HepG2 (cell line): Measurements from ENCODE around the gene SPAG5. TPM values are rescaled to one million over a fixed set of nuclear protein-coding genes. Genes with fewer than 3 reads are reported as not detected.

ENCODE experiments used
- ATAC-seq: fragments of 200-7000 bp; cut with Tn5 transposase; 3 replicates; pipeline ENCODE4 v1.9.1; 2020; ENCODE audit warnings: mild to moderate bottlenecking, moderate library complexity
- BruUV-seq: library from RNA; stranded (reverse); fragments of 400-500 nt; replicated peaks from 2 replicates; lab custom pipeline; 2021; lab: Mats Ljungman, UMichigan
- CTCF ChIA-PET: fragments of 300-600 bp; formaldehyde crosslinking; extraction: SDS; loops from one replicate; lab custom pipeline; 2021; ENCODE audit warnings: low total read pairs, inconsistent platforms, low intra/inter-chr PET ratio; lab: Yijun Ruan, JAX
- POLR2A ChIA-PET: fragments of 350-600 bp; sonication (Branson Sonifier 250); formaldehyde crosslinking; loops from one replicate; lab custom pipeline; 2020; ENCODE audit warnings: antibody characterized with exemption, inconsistent platforms; lab: Yijun Ruan, JAX
- DNase-seq: peaks from one replicate; pipeline ENCODE4 v3.0.0-alpha.2; 2015; ENCODE audit warnings: low spot score
- FAIRE-seq: peaks from 3 replicates; lab custom pipeline; 2011; peaks lifted over from hg19 to GRCh38; lab: Jason Lieb, UNC
- H2AFZ ChIP-seq: one replicate; pipeline ENCODE4 v1.6.1; 2011; ENCODE audit warnings: low read length, inconsistent platforms
- H3K27ac ChIP-seq: fragments of 300-600 bp; 3 replicates; pipeline ENCODE4 v1.8.0; 2011; ENCODE audit warnings: mixed run types, mild to moderate bottlenecking, mixed read lengths, low read length, inconsistent platforms; ENCODE audit not compliant: insufficient read depth; ENCODE audit errors: extremely low read length
- H3K27me3 ChIP-seq, 2 experiments: fragments of 200-600 bp in 1 of 2; 2 replicates in 1 of 2; 3 replicates in 1 of 2; pipeline versions ENCODE4 v1.6.0 to v1.8.0; 2011; ENCODE audit warnings: low read length in 2 of 2, mild to moderate bottlenecking in 2 of 2, moderate library complexity in 2 of 2, inconsistent platforms in 1 of 2; ENCODE audit not compliant: insufficient read depth in 2 of 2, control insufficient read depth in 1 of 2
- H3K36me3 ChIP-seq, 2 experiments: fragments of 200-600 bp in 1 of 2; replicated peaks in 1 of 2; 2 replicates in 1 of 2; 3 replicates in 1 of 2; pipeline versions ENCODE4 v1.5.1 to v1.8.0; 2011; ENCODE audit warnings: low read length in 2 of 2, inconsistent platforms in 1 of 2; ENCODE audit not compliant: insufficient read depth in 2 of 2, control insufficient read depth in 1 of 2
- H3K4me1 ChIP-seq: 2 replicates; pipeline ENCODE4 v1.5.1; 2012; ENCODE audit warnings: low read length, inconsistent platforms; ENCODE audit not compliant: insufficient read depth
- H3K4me2 ChIP-seq: 2 replicates; pipeline ENCODE4 v1.6.0; 2011; ENCODE audit warnings: low read depth, low read length, inconsistent platforms
- H3K4me3 ChIP-seq, 3 experiments: fragments of 200-600 bp in 1 of 3; sonication (generic), shearing (Covaris generic) in 1 of 3; replicated peaks in 1 of 3; 2 replicates each; pipeline ENCODE4 v1.5.1; 2011 to 2016; ENCODE audit warnings: low read length in 3 of 3, inconsistent platforms in 2 of 3, low read depth in 2 of 3, mild to moderate bottlenecking in 2 of 3, control low read depth in 1 of 3, mixed read lengths in 1 of 3; ENCODE audit not compliant: insufficient read depth in 1 of 3
- H3K79me2 ChIP-seq: one replicate; pipeline ENCODE4 v1.6.1; 2011; ENCODE audit warnings: low read length, inconsistent platforms; ENCODE audit not compliant: insufficient read depth
- H3K9ac ChIP-seq: 2 replicates; pipeline ENCODE4 v1.6.0; 2011; ENCODE audit warnings: mild to moderate bottlenecking, low read depth, low read length, inconsistent platforms; ENCODE audit not compliant: insufficient read depth
- H3K9me3 ChIP-seq: 2 replicates; pipeline ENCODE4 v1.5.1; 2012; ENCODE audit warnings: mild to moderate bottlenecking, low read length
- H4K20me1 ChIP-seq: 2 replicates; pipeline ENCODE4 v1.6.0; 2011; ENCODE audit warnings: inconsistent platforms, mild to moderate bottlenecking, low read length, moderate library complexity; ENCODE audit not compliant: insufficient read depth
- ARHGAP35 ChIP-seq: sonication (generic); formaldehyde crosslinking; IDR thresholded peaks from 2 replicates; pipeline ENCODE4 v1.9.0; 2022; ENCODE audit warnings: mild to moderate bottlenecking, inconsistent platforms, moderate library complexity, missing genetic modification reagents, borderline replicate concordance
- CREM ChIP-seq, 2 experiments: sonication (generic) in 1 of 2; formaldehyde crosslinking in 1 of 2; IDR thresholded peaks; 2 replicates each; pipeline versions ENCODE4 v1.4.0 to v1.6.1; 2016 to 2020; ENCODE audit warnings: antibody characterized with exemption in 1 of 2, mild to moderate bottlenecking in 1 of 2, missing genetic modification reagents in 1 of 2
- EED ChIP-seq: sonication (generic); formaldehyde crosslinking; IDR thresholded peaks from 2 replicates; pipeline ENCODE4 v1.5.0; 2020; ENCODE audit warnings: mild to moderate bottlenecking, missing genetic modification reagents
- FLYWCH1 ChIP-seq: sonication (generic); formaldehyde crosslinking; IDR thresholded peaks from 2 replicates; pipeline ENCODE4 v1.8.1; 2023; ENCODE audit warnings: mild to moderate bottlenecking, missing genetic modification reagents
- HOXA3 ChIP-seq: sonication (generic); formaldehyde crosslinking; IDR thresholded peaks from 2 replicates; pipeline ENCODE4 v1.5.0; 2020; ENCODE audit warnings: missing genetic modification reagents
- JARID2 ChIP-seq: sonication (generic); formaldehyde crosslinking; IDR thresholded peaks from 2 replicates; pipeline ENCODE4 v1.8.1; 2023; ENCODE audit warnings: missing genetic modification reagents, inconsistent platforms; ENCODE audit not compliant: insufficient replicate concordance
- KLF13 ChIP-seq: sonication (generic); formaldehyde crosslinking; IDR thresholded peaks from 2 replicates; pipeline ENCODE4 v1.4.0; 2020; ENCODE audit warnings: mild to moderate bottlenecking, missing genetic modification reagents
- NFE2 ChIP-seq: sonication (generic); formaldehyde crosslinking; IDR thresholded peaks from 2 replicates; pipeline ENCODE4 v1.4.0; 2020; ENCODE audit warnings: missing genetic modification reagents
- POLR2AphosphoS5 ChIP-seq: IDR thresholded peaks from 2 replicates; pipeline ENCODE4 v1.6.1; 2012; ENCODE audit warnings: low read depth, low read length
- SNRNP70 ChIP-seq: fragments of 200-400 bp; formaldehyde crosslinking; IDR thresholded peaks from 2 replicates; pipeline ENCODE4 v1.6.1; 2017; ENCODE audit warnings: mild to moderate bottlenecking, low read depth, low read length, moderate library complexity
- U2AF1 ChIP-seq: fragments of 200-400 bp; formaldehyde crosslinking; optimal IDR thresholded peaks from 2 replicates; pipeline ENCODE3; 2017; ENCODE audit warnings: mild to moderate bottlenecking, low read depth, low read length
- ZBTB20 ChIP-seq: sonication (generic); formaldehyde crosslinking; IDR thresholded peaks from 2 replicates; pipeline ENCODE4 v1.8.1; 2023; ENCODE audit warnings: missing genetic modification reagents, low read depth, mild to moderate bottlenecking, borderline replicate concordance
- ZBTB8A ChIP-seq: sonication (generic); formaldehyde crosslinking; IDR thresholded peaks from 2 replicates; pipeline ENCODE4 v1.4.0; 2020; ENCODE audit warnings: mild to moderate bottlenecking, low read depth, missing genetic modification reagents, borderline replicate concordance
- ZFAT ChIP-seq: sonication (generic); formaldehyde crosslinking; conservative IDR thresholded peaks from 2 replicates; pipeline ENCODE4 v1.8.1; 2023; ENCODE audit warnings: missing genetic modification reagents, inconsistent platforms
- ZNF761 ChIP-seq: sonication (generic); formaldehyde crosslinking; conservative IDR thresholded peaks from 2 replicates; pipeline ENCODE4 v1.4.0; 2020; ENCODE audit warnings: mild to moderate bottlenecking, missing genetic modification reagents
- WGBS: methylation state at CpG from one replicate; pipeline ENCODE4 v1.1.6; 2017; ENCODE audit warnings: low lambda C conversion rate; 5-methylcytosine and 5-hydroxymethylcytosine counted together
- in situ Hi-C: cut with HindIII; loops from 2 replicates; pipeline ENCODE4 v1.10.0; 2017; ENCODE audit warnings: low pct_unique_long_range_greater_than_20kb; ENCODE audit not compliant: extremely low pct_ligation_motif_present
- intact Hi-C: fragments of 100-400 bp; cut with micrococcal nuclease; formaldehyde crosslinking; loops from one replicate; pipeline ENCODE4 v1.10.0; 2022; ENCODE audit not compliant: unreplicated experiment
- polyA plus RNA-seq, 8 experiments: library from polyadenylated mRNA; depleted of rRNA in 3 of 8; stranded (reverse) in 7 of 8; unstranded in 1 of 8; fragments of >200 nt; fragmentation: Illumina TruSeq in 4 of 8; extraction: Trizol in 4 of 8; gene quantifications; 2 replicates each; pipeline versions ENCODE4 v1.2.1 to v1.2.3, GENCODE V29; 2011 to 2016; ENCODE audit warnings: low read depth in 4 of 8, missing spikeins in 1 of 8, mixed read lengths in 1 of 8; ENCODE audit not compliant: insufficient read depth in 1 of 8
- total RNA-seq, 5 experiments: library from RNA; depleted of rRNA; stranded (reverse); fragments of >200 nt; fragmentation: Illumina TruSeq; extraction: Trizol; gene quantifications; 2 replicates each; pipeline ENCODE4 v1.2.3, GENCODE V29; 2016; ENCODE audit warnings: low read depth in 1 of 5
- TF ChIP-seq, protein P1 (sequence below): sonication (generic); formaldehyde crosslinking; IDR thresholded peaks from 2 replicates; pipeline ENCODE4 v1.4.0; 2020; ENCODE audit warnings: mild to moderate bottlenecking, missing genetic modification reagents
- TF ChIP-seq, protein P2 (sequence below): sonication (generic); formaldehyde crosslinking; IDR thresholded peaks from 2 replicates; pipeline ENCODE4 v1.8.0; 2022; ENCODE audit warnings: mild to moderate bottlenecking, missing genetic modification reagents; ENCODE audit not compliant: insufficient replicate concordance

Gene SPAG5
- total and polyA plus RNA-seq, 2 of the 13 experiments (the other 11 are each of a cell fraction or from before 2014, with no cell fraction given), result 41.4 to 98.0 TPM

DNA sequence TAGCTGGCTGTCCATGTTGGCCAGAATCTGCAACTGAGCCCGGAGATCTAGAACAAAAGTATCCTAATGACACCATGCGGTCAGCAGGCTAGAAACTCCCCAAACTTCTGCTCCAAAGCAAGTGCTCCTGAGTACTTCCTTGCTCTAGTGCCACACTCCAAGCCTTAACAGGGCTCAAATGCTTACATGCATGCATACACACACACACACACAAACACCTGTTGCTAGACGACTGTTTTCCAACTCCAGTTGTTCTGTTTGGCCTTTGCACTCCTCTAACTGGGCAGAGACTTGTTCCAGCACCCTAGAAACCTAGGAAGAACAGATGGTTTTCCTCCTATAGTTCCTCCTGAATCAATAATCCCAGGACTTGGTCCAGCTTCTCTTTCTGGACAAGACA lies 14.4 kb downstream of the SPAG5 start:
- Histone ChIP-seq H3K9ac (no peak overlapping the region), H3K27ac (no peak overlapping the region), H3K4me2 (no peak overlapping the region), H3K4me3 (no peak overlapping the region), H3K27me3 (no peaks in the 10 kb centered on the region), H4K20me1 (no peaks in the 10 kb centered on the region), H3K4me1 (no peaks in the 10 kb centered on the region), H3K36me3 (peaks cover 42 to 76% of the 10 kb centered on the region in 2 experiments), H3K9me3 (no peaks in the 10 kb centered on the region), H2AFZ (no peak overlapping the region), H3K79me2 (no peaks in the 10 kb centered on the region)
- BruUV-seq, result no TSS peak
- ATAC-seq (no peak), FAIRE-seq (no peak), DNase-seq (no peak)
- TF ChIP-seq U2AF1 (no peak), ZBTB20 (CRISPR knock-in tag) (no peak), ZFAT (CRISPR knock-in tag) (no peak), HOXA3 (CRISPR knock-in tag) (no peak), ZBTB8A (CRISPR knock-in tag) (no peak), EED (CRISPR knock-in tag) (no peak), ARHGAP35 (CRISPR knock-in tag) (no peak), JARID2 (CRISPR knock-in tag) (no peak), FLYWCH1 (CRISPR knock-in tag) (no peak), ZNF761 (CRISPR knock-in tag) (no peak), KLF13 (CRISPR knock-in tag) (no peak), POLR2AphosphoS5 (no peak), CREM (IDR thresholded peaks at IDR 0.05) (no peak), CREM (CRISPR knock-in tag; IDR thresholded peaks at IDR 0.05) (no peak), SNRNP70 (no peak), NFE2 (CRISPR knock-in tag) (no peak)
- TF ChIP-seq, protein P1, sequence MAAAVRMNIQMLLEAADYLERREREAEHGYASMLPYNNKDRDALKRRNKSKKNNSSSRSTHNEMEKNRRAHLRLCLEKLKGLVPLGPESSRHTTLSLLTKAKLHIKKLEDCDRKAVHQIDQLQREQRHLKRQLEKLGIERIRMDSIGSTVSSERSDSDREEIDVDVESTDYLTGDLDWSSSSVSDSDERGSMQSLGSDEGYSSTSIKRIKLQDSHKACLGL, result no peak
- TF ChIP-seq, protein P2, sequence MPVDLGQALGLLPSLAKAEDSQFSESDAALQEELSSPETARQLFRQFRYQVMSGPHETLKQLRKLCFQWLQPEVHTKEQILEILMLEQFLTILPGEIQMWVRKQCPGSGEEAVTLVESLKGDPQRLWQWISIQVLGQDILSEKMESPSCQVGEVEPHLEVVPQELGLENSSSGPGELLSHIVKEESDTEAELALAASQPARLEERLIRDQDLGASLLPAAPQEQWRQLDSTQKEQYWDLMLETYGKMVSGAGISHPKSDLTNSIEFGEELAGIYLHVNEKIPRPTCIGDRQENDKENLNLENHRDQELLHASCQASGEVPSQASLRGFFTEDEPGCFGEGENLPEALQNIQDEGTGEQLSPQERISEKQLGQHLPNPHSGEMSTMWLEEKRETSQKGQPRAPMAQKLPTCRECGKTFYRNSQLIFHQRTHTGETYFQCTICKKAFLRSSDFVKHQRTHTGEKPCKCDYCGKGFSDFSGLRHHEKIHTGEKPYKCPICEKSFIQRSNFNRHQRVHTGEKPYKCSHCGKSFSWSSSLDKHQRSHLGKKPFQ (CRISPR knock-in tag), result no peak
- ChIA-PET POLR2A (no interaction called here), CTCF (no interaction called here)
- in situ Hi-C loops, result no loop called here
- 88% methylated on average over 1 of the region's 3 CpGs for WGBS
- intact Hi-C loops, result no loop called here
